PFSK-1 (cell line): ENCODE data around the gene ONECUT3.

Experiments
- POLR2AphosphoS5 ChIP-seq: IDR thresholded peaks from 2 replicates; pipeline ENCODE4 v1.6.1; 2012; ENCODE audit warnings: low read depth, mild to moderate bottlenecking, control low read depth, low read length, moderate library complexity
- REST ChIP-seq, 2 experiments: IDR thresholded peaks; 2 replicates each; pipeline versions ENCODE4 v1.6.1 to v1.8.0; 2011 to 2012; ENCODE audit warnings: low read depth in 2 of 2, low read length in 2 of 2, control low read depth in 1 of 2, inconsistent platforms in 1 of 2, mild to moderate bottlenecking in 1 of 2, moderate library complexity in 1 of 2; ENCODE audit not compliant: insufficient read depth in 1 of 2
- SIN3A ChIP-seq: IDR thresholded peaks from 2 replicates; pipeline ENCODE4 v1.6.1; 2012; ENCODE audit warnings: mild to moderate bottlenecking, low read length, moderate library complexity, borderline replicate concordance; ENCODE audit not compliant: insufficient read depth
- TAF1 ChIP-seq: IDR thresholded peaks from 2 replicates; pipeline ENCODE4 v1.6.1; 2012; ENCODE audit warnings: low read length, control low read depth, borderline replicate concordance; ENCODE audit not compliant: insufficient read depth

- TF ChIP-seq TAF1 (no peak), REST (IDR thresholded peaks at IDR 0.05; ENCODE audit: insufficient read depth in 1 of 2, low read depth in 2 of 2, low read length in 2 of 2) (no peak), POLR2AphosphoS5 (no peak), SIN3A (no peak)
These were observed 10.6 kb downstream of the ONECUT3 start for GRCh38 chr19:1763648-1764639.
